ENCODE results near the gene HIVEP3.

Gene HIVEP3

DNA sequence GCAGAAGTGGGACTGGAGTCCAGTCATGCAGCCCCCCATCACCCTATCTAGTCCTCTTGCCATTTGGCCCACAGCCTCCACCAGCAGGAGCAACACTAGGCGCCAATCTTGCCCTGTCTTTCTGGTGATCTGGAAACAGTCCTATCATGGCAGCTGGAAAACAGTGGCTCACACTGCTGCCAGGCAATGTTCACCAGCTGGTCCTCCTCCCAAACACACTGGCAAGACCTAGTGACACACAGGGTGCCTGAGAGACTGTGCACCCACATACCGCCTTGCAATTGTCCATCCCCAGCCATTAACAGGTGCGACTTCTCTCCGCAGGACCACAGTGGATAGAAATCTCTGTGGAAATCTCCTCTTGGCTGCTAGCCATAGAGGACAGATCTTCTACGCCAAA, 105.5 kb downstream of the HIVEP3 start:
- DNase-seq (ENCODE audit: low read depth): no peak

DNA sequence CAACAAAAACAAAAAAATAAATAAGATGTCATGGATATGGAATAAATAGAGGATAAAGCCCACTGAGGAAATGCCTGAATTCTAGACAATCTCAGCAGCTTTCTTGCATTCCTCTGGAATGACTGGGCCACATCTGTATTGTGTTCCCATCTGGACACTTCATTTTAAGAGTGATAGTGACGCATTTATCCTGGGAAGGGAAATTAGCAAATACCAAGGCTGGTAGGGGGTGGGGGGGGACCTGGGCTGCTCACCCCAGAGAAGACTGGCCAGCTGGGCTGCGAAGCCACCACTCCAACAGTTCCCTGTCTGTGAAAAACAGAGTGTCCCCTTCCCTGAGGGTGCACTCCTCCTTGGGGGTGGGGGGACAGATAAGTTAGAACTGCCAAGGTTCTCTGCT, 106.3 kb downstream of the HIVEP3 start:
- no peak for DNase-seq (ENCODE audit: low read depth)

DNA sequence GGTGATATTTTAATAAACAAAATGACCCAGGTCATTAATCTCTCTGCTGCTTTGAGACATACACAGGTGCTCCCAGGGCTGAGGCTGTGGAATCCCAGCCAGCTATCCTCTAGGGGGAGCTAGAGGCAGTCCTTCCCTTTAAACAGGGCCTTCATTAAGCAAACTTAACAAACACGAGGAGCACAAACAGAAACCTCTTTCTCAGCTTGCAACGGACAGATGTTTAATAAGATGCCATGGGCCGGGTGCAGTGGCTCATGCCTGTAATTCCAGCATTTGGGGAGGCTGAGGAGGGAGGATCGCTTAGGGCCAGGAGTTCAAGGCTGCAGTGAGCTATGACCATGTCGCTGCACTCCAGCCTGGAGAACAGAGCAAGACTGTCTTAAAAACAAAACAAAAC, 106.7 kb downstream of the HIVEP3 start:
- DNase-seq (ENCODE audit: low read depth): no peak

DNA sequence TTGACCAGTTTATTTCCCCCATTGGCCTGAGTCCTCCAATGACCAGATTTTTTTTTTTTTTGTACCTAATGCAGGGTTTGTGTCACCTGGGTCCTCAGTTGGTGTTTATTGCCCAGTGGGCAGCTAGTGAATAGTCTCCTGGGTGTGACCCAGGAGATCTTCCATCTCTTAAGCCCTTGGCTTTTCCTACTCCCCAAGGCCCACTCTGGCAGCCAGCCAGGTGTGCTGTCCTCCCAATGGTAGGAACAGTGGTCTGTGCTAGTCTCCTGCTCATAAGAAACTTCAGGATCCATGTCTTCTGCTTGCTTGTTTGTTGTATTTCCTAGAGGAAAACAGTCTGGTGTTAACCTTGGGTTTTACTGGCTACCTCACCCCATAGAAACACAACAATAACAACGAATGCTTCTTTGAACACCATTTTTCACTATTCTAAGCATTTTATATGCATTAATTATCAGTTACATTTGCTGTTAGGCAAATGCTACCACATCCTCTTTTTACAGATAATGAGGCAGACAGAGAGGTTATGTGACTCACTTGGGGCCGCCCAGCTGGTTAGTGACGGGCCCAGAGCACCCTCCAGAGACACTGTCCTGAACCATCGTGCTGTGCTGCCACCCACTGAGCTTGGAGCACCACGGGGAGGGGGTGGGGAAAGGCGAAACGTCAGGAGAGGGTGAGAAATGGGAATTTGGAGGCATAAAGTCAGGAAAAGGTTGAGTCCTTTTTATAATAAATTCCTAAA, 107.5 kb downstream of the HIVEP3 start:
- DNase-seq (ENCODE audit: low read depth): no peak

DNA sequence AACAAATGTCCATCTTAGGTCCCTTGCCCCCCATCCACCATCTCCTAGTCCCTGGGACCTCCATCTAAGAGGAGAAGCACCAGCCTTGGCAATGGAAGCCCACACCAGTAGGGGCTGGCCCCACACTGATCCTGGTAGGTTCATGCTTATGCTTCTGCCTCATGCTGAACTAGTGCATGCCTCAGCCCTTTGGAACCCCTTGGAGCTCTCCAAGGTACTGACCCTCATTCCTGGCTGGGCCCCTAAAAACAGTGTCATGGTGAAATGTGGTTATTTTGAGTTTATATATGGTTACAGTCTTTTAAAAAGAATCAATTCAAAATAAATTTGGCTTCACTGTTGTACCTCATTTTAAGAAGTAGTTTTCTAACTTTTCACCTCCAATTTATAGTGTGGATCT, 108.3 kb downstream of the HIVEP3 start:
- DNase-seq (ENCODE audit: low read depth): no peak

DNA sequence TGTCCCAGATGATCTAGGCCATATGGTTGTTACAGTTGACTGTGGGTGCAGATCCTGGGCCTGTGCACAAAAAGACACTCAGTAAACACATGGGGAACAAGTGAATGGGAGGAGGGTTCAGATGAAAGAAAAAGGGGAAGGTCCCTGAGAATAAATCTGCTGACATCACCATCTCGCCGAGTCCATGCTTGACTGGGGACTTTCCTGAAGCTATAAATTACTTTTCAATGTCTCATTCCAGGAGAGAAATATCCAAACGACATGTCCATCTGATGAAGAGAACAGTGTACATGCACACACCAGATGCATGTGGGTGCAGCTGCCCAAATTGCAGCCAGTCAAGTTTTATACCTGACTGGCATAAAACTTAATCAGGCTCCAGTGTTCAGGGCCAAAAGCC, 109.0 kb downstream of the HIVEP3 start:
- no peak for DNase-seq (ENCODE audit: low read depth)

DNA sequence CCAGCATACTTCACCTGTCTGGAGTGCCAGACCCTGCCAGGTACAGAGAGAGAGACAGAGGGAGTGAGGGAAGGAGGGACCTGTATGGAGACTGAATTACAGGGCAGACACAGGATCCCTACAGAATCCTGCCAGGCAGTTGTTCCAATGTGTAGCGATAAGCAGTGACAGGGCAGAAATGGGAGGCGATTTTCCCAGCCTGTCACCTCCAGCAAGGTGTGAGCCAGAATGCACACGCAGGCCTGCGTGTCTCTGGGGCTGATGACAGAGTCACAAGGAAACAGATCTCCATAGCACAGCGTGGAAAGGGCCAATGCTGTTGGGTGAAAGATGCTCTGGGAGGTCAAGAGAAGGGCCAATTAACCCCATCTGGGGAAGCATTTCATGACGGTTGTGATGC, 111.3 kb downstream of the HIVEP3 start:
- no peak for DNase-seq (ENCODE audit: low read depth)

- no peak for DNase-seq (ENCODE audit: low read depth)
Observed at GRCh38 chr1:41806472-41807155, 112.1 kb downstream of the HIVEP3 start.

DNA sequence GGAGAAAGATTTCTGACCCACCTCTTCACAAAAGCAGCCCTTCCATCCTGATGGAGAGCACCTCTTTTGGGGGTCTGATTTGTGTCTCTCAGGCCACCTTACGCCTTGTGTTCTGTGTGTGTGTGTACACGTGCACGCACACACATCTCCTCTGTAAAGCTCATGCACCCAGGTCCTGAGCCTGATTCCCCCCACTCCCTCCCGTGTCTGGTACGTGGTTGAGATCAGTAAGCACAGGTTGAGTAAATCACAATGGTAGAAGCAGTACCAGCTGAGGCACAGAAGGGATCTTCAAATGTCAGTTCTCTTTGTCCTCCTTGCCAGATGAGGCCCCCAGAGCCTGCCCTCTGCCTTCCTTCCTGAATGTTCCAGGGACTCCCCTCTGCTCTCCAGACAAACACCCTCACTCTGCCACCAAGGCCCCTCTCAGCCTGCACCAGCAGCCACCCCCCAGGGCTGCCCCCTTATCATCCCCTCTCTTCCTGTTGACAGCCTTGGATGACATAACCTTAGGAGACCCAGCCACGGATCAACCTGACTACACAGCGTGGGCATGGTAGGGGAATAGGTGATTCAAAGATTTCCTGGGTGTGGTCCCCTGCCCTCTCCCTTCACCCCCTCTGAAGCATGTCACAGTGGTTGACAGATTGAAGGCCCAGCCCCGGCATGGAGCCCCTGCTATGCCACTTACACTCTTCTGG, 112.8 kb downstream of the HIVEP3 start:
- DNase-seq (ENCODE audit: low read depth): no peak

GRCh38 chr1:41804176-41804575, 114.5 kb downstream of the HIVEP3 start:
- DNase-seq (ENCODE audit: low read depth): no peak

- DNase-seq (ENCODE audit: low read depth): no peak
Observed at GRCh38 chr1:41803656-41804055, 115.1 kb downstream of the HIVEP3 start.

DNA sequence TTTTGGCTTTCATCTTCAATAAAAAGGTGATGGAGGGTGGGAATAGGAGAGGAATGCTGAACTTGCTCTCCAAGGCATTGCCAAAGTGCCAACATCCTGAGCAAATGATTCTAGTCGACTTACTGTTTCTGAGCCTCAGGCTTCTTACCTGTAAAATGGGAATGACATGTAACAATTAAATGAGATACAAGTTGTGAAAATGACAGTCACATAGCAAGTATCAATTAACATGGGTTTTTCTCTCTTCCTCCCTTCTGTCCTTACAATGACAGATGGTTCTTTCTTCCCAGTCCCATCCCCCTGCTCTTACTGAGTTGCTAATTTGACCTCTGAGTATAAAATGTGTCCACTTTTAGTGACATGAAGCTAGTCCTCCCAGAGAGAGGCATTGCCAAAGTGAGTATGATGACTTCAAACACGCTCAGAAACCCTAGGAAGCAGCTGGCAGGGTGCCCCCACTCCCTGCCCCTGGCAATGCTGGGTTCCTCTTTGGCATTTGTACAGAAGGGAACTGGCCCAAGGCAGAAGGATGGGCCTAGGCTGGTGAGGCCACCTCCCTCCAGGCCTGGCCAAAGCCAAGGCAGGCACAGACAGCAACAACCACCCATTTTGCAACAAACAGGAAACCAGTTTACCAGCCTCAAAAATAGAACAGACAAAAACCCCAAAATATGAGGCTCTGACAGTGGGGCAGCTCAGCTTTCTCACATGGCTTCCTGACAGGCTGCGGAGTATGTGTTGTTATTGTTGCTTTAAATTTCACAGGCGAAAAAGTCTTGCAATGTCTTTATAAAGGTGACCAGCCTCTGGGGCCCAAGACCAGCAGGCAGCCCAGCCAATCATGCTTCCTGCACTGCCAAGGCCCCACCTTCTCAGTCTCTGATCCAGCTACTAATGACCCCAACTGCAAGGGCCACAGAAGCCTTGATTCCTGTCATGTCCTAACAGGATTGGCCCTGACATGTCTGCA, 115.9 kb downstream of the HIVEP3 start:
- DNase-seq (ENCODE audit: low read depth): no peak

DNA sequence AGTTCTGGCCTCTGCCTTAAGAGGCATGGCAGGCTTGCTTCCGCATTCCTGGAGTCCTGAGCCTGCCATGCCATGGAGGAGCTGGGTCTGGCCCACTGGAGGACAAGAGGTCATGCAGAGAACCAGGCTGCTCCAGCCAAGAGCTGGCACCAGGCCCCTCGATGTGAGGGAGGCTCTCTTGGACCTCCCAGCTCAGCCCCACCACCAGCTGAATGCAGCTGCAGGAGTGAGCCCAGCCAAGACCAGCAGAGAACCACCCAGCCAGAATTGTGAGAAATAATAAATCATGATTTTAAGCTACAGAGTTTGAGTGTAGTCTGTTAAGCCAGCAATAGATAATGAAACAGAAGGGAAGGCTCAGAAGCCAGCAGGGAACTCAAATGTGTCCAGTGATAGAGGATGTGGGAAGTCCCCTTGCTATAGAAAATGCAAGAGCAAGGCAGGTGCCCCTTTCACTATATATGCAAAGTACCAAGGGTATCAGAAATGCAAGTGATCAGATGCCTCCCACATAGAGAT, 118.4 kb downstream of the HIVEP3 start:
- DNase-seq (ENCODE audit: low read depth): no peak

DNA sequence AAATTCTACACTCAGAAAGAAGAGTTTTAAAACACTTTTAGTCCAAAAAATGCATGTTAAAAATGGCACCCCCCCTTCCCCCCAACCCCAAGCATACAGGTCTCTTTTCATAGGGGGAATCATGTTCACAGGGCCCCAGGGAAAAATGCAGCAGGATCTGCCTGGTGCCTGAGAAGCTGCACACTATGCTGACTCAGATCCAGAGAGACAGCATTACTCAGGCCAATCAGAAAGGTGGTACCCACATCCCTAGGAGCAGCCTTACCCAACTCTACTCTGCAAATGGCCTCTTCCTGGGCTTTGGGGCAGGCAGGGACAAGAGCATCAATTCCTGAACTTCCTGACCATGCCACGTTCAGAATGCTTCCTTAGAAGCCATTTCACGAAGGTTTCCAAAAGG, 119.0 kb downstream of the HIVEP3 start:
- DNase-seq (ENCODE audit: low read depth): no peak

DNA sequence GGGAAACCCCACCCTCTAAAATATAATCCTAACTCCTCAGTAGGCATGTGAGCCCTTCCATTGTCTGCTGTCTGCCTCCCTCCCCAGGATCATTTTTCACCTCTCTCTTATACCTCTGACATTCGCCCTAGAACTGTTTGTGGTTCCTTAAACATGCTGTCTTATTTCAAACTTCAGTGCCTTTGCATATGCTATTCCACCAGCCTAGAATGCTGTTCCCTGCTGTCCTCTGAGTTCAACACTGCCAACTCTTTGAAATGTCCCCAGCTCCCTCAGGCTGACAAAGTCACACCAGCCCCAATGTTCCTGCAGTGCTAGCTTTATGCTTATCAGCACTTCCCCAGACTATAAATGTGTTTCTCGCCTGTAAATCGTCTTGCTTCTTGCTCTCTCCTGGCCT, 119.5 kb downstream of the HIVEP3 start:
- DNase-seq (ENCODE audit: low read depth): no peak

DNA sequence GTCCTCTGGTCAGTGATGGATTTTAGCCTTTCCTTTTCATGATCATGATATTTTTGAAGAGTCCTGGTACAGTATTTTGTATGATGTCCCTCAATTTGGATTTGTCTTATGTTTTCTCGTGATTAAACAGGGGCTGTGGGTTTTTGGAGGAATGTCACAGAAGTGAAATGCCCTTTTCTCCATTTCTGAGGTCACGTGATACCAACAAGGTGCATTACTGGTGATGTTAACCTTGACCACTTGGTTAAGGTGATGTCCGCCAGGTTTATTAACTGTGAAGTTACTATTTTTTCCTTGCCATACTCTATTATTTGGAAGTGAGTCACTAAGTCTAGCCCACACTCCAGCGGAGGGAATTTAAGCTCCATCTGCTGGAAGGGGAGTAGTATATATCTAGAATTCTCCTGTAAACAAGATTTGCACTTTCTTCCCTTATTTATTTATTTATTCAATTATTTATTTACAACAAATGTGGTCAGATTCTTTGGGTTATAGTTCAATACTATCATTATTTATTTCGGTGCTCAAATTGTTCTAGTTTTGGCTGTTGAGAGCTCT, 123.4 kb downstream of the HIVEP3 start:
- no peak for DNase-seq (ENCODE audit: low read depth)

DNA sequence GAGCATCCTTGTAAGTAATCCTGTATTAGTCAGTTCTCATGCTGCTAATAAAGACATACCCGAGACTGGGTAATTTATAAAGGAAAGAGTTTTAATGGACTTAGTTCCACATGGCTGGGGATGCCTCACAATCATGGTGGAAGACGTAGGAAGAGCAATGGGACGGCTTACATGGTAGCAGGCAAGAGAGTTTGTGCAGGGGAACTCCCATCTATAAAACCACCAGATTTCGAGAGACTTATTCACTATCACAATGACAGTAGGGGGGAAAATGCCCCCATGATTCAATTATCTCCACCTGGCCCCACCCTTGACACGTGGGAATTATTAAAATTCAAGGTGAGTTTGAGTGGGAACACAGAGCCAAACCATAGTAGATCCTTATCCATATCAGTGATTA, 124.7 kb downstream of the HIVEP3 start:
- no peak for DNase-seq (ENCODE audit: low read depth)

GRCh38 chr1:41792485-41792770, 126.3 kb downstream of the HIVEP3 start:
- no peak for DNase-seq (ENCODE audit: low read depth)

GRCh38 chr1:41791667-41792484, 126.8 kb downstream of the HIVEP3 start:
- DNase-seq (ENCODE audit: low read depth): no peak

GRCh38 chr1:41790351-41790750, 128.4 kb downstream of the HIVEP3 start:
- no peak for DNase-seq (ENCODE audit: low read depth)

Data from stimulated activated CD8-positive, alpha-beta memory T cell treated with anti-CD3 and anti-CD28 coated beads, Interleukin-15, amount 100 ng/mL, for 24 hours (primary cell).